ENCODE measurements around the gene KIF22.

The KIF22 gene

DNA sequence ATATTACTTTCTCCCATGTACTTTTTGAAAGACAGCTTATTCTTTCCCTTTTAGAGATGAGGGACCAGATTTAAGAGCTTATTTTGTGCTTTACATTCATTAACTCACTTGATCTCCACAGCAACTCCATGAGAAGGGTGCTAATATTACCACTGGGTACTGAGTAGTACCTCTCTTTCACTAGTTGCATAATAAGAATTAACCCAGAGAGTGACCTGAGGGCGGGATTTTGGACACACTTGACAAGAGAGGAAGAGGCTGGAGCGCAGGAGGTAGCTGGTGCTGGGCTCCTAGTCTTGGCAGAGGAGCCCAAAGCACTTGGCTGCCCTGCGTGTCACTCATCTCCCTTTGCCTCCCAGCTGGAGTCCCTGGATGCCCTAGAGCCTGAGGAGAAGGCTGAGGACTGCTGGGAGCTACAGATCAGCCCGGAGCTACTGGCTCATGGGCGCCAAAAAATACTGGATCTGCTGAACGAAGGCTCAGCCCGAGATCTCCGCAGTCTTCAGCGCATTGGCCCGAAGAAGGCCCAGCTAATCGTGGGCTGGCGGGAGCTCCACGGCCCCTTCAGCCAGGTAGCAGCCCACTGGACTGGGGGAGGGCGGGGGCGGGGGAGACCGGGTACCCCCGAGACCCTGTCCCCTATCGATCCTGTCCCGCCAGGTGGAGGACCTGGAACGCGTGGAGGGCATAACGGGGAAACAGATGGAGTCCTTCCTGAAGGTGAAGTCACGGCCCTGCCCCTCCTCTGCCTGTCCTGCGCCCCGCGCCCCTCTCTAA, 14.1 kb downstream of the KIF22 start:
- no peak for DNase-seq

DNA sequence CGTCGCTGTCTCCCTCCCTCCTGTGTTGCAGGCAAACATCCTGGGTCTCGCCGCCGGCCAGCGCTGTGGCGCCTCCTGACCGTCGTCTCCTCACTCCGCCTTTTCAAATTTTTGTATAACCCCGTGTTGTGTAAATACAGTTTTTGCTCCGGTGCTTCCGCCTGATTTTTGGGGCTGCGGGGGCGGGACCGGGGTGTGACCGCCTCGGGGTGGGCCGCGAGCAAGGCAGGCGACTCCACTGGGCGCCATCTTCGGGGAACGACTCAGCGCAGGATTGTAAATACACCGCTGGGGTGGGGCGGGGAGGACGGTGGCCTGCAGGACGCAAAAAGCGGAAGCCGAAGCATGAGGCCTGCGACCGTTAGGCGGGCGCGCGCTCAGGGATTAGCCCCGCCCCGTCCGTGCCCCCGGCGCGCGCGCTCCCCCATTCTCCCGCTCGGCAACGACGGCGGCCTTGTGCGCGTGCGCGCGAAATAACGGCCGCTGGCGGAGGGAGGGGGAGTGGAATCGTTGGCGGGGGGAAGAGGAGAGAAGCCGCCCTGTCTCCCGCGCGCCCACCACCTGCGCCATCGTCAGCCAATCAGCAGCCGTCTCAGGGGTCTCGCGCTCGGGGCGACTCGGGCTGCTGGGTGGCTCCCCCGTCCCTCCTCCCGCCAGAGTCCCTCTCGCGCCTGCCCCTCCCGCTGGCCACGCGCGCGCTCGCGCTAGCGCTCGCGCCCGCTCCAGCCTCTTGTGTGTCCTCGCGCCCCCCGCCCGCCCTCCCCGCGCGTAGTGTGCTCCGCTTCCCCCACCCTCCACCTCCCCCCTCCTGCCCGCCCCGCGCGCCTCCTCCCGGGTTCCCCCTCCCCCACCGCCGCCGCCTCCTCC, 14.9 kb downstream of the KIF22 start:
- peak; percentile 77 for DNase-seq

DNA sequence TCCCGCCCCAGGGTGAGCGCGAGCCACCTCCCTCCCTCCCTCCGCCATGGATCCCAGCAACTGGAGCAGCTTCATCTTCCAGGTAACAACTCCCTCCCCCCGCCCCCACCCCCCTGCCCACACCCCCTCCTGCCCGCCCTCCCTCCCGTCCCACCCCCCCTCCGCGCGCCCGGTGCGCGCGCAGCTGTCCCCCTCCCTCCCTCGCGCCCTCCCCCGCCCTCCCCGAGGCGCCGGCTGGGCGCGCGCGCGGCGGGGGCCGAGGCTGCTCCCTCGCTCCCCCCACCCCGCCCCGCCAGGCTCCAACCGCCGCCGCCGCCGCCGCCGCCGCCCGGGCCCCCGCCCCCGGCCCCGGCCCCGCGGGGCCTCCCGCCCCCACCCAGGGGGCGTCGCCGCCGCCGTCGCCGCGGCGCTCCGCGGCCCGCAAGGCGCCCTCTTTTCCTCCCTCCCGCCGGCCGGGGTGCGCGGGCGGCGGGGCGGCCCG, 15.6 kb downstream of the KIF22 start, which contains the start of gene MAZ:
Gene MAZ, plus strand, starts transcription at position 431 of the 481 bp plus-strand sequence. CDS start 173 bp downstream, outside the sequence.
- DNase-seq, result no peak

DNA sequence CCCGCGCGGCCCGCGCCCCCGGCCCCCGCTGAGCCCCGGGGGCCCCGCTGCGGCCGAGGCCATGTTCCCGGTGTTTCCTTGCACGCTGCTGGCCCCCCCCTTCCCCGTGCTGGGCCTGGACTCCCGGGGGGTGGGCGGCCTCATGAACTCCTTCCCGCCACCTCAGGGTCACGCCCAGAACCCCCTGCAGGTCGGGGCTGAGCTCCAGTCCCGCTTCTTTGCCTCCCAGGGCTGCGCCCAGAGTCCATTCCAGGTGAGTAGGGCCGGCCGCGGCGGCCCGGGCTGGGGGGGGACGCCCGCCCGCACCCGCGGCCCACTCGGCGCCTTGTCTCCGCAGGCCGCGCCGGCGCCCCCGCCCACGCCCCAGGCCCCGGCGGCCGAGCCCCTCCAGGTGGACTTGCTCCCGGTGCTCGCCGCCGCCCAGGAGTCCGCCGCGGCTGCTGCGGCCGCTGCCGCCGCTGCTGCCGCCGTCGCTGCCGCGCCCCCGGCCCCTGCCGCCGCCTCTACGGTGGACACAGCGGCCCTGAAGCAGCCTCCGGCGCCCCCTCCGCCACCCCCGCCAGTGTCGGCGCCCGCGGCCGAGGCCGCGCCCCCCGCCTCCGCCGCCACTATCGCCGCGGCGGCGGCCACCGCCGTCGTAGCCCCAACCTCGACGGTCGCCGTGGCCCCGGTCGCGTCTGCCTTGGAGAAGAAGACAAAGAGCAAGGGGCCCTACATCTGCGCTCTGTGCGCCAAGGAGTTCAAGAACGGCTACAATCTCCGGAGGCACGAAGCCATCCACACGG, 16.3 kb downstream of the KIF22 start:
- DNase-seq, result no peak

DNA sequence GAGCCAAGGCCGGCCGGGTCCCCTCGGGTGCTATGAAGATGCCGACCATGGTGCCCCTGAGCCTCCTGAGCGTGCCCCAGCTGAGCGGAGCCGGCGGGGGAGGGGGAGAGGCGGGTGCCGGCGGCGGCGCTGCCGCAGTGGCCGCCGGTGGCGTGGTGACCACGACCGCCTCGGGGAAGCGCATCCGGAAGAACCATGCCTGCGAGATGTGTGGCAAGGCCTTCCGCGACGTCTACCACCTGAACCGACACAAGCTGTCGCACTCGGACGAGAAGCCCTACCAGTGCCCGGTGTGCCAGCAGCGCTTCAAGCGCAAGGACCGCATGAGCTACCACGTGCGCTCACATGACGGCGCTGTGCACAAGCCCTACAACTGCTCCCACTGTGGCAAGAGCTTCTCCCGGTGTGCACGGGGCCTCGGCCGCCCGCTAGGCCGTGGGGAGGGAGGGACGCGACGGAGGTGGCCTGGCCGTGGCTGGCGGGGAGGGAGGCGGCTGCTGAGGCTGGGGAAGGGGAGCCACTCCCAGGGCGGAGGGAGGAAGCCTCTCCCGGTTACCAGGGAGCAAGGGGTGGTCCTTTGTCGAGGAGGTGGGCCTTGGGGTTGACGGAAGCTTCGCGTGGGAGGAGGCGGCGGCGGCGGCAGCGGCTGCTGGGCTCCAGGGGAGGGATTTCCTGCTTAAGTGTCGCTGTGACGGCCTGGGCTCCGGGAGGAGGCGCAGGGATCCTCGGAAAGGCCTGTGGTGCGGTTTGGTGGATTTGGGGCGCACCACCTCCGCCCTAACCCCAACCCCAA, 17.1 kb downstream of the KIF22 start:
- no peak for DNase-seq

DNA sequence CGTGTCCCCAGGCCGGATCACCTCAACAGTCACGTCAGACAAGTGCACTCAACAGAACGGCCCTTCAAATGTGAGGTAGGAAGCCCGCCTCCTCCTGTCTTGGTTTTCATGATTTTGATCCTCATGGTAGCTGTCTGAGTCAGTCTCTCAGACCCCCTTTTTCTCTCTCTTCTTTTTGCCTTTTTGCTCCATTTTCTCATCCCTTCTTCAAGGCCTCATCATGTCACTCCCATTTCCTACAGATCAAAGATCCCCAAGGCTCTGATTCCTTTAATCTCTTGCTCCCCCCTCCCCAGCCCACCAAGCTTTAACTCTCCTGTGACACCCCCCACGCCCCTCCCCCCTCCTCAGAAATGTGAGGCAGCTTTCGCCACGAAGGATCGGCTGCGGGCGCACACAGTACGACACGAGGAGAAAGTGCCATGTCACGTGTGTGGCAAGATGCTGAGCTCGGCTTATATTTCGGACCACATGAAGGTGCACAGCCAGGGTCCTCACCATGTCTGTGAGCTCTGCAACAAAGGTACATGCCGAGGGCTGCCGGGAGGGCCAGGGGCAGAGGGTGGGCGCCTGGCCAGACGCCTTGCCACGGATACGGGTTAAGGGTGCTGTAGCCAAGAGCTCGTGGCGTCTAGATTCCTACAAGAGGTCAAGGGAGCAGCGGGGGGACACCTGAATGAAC, 17.8 kb downstream of the KIF22 start:
- no peak for DNase-seq

DNA sequence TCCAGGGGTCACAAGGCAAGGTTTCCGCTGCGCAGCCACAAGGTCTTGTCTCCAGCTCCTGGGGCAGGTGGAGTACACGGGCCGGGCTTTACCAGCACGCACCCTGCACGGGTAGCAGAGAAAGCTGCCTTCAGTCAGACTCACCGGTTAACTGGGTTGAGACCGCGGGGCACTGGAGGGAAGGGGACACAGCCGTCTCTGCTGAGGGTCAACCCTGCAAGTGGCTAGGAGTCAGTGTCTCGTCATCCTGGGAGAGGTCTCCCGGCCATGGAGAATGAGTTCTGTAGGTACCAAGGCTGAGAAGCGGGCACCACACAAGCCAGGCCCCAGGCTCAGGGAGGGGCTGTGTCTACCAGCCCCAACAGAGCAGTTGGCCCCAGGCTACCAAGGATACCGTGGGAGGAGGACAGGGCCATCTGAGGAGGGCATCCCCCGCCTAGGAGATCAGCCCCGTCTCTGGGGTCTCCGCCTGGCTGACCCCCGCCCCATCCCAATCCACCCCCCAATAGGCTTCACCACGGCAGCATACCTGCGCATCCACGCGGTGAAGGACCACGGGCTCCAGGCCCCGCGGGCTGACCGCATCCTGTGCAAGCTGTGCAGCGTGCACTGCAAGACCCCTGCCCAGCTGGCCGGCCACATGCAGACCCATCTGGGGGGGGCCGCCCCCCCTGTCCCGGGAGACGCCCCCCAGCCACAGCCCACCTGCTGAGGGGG, 18.6 kb downstream of the KIF22 start:
- DNase-seq, result no peak

DNA sequence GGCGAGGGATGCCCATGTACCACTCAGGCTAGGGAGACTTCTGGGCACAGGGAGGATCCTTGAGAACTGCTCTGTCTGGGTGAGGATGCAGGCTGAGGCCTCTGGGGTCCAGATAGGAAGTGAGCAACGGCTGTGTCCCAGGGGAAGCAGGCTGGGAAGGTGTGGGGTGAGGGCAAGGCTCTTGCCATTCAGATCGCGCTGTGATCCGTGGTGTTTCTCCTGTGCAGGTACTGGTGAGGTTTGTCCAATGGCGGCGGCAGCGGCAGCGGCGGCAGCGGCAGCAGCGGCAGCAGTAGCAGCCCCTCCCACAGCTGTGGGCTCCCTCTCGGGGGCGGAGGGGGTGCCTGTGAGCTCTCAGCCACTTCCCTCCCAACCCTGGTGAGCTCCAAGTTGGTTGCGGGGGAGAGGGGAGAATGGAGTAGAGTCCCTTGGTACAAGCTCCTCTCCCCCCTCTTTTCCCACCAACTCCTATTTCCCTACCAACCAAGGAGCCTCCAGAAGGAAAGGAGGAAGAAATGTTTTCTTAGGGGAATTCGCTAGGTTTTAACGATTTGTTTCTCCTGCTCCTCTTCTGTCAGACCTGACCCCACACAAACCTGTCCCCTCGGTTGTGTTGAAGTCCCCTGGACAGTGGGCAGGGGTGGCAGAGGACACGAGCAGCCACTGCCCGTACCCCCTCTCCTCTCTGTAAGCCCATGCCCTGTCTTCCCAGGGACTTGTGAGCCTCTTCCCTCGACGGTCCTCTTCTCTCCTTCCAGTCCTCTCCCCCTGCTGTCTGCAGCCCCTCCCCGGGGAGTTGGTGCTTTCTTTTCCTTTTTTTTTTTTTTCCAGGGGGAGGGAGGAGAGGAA, 19.5 kb downstream of the KIF22 start:
- DNase-seq, result no peak

DNA sequence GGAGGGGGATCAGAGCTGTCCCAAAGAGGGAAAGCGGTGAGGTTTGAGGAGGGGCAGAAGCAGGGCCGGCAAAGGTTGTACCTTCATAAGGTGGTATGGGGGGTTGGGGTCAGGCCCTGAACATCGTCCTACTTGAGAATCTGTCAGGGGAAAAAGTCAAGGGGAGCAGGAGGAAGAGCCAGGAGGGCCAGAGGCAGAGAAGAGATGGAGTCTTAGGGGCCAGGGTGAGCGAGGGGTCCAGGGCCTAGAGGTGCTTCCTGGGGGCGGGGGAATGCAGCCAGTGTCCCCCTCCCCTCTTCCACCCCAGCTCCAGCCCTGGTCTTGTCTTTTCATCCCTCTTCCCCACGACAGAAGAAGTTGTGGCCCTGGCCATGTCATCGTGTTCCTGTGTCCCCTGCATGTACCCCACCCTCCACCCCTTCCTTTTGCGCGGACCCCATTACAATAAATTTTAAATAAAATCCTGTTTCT, 20.2 kb downstream of the KIF22 start:
- DNase-seq, result no peak

DNA sequence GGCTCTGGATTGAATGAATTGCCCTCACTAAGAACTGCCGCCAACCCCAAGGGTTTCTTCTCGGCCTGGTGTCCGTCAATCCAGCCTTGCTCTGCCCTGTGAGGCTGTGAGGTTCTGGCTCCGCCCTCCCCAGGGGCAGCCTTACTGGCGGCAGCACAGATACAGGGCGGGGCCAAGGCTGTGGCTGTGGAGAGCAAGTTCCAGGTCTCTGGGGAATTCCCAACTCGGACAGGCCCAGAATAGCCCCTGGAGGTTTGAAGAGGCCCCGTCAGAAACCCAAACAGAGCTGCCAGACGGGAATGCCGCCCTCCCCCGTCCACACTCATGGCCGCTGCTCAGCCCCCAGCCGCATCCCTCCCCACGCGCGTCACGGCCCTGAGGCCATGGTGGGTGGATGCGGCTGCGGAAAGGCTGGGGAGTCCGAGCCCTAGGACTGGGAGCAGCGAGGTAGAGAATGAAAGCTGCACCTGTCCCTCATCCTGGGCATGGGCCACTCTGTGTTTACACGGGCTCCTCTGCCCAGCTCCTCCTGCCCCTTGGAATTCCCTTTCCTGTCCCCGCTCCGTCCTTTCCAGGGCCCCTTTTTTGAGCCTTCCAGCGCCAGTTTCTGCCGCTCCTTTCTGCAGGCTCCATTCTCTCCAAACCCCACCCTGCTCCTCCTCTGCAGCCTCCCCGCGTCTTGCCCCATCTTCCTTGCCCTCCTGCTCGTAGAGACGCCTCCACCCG, 20.8 kb downstream of the KIF22 start:
- no peak for DNase-seq

DNA sequence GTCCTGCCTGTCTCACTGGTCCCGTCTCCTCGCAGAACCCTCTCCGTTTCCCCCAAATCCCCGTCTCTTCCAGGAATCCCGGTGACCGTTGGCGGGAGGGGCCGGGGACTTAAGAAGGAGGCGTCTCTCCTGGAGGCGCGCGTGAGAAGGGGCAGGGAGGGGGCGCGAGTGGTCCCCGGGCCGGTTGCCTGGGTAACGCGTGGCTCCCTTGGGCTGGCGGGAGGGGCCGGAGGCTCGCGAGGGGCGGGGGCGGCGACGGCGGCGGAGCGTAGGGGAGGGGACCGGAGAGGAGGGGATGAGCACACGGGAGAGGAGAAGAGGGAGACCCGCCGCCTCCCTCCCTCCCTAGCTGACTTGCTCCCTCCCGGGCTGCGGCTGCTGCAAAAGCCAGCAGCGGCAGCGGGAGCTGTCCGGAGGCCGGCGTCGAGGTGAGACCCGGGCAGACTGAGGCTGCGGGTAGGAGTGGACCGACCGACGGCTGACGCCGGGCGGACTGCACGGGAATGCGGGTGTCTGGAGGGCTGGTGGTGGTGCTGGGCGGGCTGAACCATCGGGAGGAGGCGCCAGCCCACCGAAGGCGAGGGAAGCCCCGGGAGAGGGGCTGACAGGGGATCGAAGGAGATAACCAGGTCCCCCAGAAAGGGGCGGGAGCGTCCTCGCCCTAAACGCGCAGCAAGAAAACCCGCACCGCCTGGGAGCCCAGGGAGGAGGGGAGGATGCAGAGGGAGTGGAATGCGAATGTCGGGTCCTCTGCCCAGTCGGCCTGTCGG, 21.5 kb downstream of the KIF22 start, which contains the start of gene PRRT2:
Gene PRRT2, plus strand, starts transcription at position 298 of the 770 bp plus-strand sequence. CDS start 862 bp downstream, outside the sequence.
- DNase-seq, result no peak

DNA sequence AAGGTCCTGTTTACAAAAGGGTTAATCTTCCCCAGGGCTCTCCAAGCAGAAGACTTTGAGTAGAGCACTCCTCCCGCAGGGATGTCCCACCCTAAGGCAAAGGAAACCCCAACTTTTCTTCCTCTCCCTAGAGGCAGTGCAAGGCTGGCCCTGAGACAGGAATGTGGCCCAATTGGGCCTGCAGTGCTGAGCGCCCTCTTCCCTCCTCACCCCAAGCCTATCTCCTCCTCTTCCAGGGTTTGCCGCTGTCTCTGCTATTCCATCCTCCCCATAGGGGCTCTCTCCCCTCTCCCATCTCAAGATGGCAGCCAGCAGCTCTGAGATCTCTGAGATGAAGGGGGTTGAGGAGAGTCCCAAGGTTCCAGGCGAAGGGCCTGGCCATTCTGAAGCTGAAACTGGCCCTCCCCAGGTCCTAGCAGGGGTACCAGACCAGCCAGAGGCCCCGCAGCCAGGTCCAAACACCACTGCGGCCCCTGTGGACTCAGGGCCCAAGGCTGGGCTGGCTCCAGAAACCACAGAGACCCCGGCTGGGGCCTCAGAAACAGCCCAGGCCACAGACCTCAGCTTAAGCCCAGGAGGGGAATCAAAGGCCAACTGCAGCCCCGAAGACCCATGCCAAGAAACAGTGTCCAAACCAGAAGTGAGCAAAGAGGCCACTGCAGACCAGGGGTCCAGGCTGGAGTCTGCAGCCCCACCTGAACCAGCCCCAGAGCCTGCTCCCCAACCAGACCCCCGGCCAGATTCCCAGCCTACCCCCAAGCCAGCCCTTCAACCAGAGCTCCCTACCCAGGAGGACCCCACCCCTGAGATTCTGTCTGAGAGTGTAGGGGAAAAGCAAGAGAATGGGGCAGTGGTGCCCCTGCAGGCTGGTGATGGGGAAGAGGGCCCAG, 22.4 kb downstream of the KIF22 start:
- DNase-seq, result no peak

DNA sequence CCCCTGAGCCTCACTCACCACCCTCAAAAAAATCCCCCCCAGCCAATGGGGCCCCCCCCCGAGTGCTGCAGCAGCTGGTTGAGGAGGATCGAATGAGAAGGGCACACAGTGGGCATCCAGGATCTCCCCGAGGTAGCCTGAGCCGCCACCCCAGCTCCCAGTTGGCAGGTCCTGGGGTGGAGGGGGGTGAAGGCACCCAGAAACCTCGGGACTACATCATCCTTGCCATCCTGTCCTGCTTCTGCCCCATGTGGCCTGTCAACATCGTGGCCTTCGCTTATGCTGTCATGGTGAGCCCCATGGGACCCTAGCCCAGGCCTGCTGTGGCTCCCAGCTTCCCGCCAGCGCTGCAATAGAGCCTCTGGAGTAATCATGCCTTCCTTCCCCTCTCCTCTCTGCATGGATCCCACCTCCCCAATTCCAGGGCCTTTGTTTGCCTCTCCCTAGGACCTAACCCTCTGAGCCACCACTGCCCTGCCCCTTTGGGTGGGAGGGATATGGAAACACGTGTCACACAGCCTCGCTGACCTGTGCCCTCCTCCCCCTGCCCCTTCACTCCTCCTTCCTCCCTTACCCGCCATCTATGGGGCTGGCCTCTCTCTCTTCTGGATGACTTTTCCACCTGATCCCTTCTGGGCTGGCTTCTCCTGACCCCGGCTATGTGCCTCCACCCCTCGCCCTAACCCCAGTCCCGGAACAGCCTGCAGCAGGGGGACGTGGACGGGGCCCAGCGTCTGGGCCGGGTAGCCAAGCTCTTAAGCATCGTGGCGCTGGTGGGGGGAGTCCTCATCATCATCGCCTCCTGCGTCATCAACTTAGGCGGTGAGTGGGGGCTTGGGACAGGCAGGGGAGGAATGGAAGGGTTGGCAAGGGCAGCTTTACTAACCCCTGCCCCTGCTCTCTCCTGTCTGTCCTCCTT, 23.4 kb downstream of the KIF22 start:
- no peak for DNase-seq

DNA sequence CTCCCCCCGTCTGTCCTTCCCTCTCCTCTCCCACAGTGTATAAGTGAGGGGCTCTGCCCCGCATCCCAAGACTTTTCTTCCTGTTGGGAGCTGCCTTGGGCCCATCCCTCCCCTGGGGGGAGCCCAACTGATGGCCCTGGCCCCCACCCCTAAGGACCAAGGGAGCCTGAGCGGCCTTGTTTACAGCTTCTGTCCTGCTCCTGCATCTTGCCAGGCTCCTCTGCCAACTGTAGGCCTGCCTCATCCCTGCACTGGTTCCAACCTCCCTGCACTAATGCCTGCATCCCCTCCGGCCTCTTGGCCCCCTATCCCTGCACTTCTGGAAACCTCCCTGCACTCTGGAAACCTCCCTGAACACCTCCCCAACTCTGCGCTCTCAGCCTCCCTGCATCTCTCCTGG, 24.0 kb downstream of the KIF22 start:
- no peak for DNase-seq

DNA sequence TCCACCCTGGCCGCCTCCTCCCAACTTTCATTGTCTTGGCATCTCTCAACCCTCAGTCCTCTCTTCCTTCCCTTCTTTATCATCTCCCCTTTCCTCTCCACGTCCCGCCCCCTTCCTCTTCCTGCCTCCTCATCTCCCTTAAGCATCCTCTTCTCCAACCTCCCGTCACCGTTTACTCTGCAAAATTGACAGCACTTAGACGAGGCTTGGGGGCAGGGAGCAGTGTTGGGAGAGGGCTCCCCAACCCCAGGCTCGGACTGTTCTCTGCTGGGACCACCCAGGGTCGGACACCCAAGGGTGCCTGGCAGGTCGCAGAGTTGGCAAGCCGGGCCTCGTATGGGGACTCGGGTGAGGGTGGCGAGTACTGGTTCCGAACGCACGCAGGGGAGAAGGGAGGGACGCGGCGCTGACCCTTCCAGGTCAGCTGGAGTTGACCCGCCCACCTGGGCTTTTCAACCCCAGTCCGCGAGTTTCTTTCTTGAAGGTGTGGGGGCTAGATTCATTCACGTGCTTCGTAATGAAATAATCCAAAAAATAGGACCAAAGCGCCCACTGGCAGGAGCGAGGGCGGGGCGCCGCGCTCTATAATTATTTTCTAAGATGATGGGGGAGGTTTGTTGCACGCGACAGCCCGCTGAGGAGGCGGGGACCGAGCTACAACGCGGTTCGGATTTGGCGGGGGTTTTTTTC, 24.6 kb downstream of the KIF22 start:
- DNase-seq, result no peak
